HepG2 (cell line): ENCODE results near the gene KRT13. TPM values are rescaled to one million over a fixed set of nuclear protein-coding genes. Genes with fewer than 3 reads are reported as not detected.

Source experiments
- ATAC-seq: fragments of 200-7000 bp; cut with Tn5 transposase; 3 replicates; pipeline ENCODE4 v1.9.1; 2020; ENCODE audit warnings: mild to moderate bottlenecking, moderate library complexity
- BruUV-seq: library from RNA; stranded (reverse); fragments of 400-500 nt; replicated peaks from 2 replicates; lab custom pipeline; 2021; lab: Mats Ljungman, UMichigan
- CTCF ChIA-PET: fragments of 300-600 bp; formaldehyde crosslinking; extraction: SDS; loops from one replicate; lab custom pipeline; 2021; ENCODE audit warnings: low total read pairs, inconsistent platforms, low intra/inter-chr PET ratio; lab: Yijun Ruan, JAX
- POLR2A ChIA-PET: fragments of 350-600 bp; sonication (Branson Sonifier 250); formaldehyde crosslinking; loops from one replicate; lab custom pipeline; 2020; ENCODE audit warnings: antibody characterized with exemption, inconsistent platforms; lab: Yijun Ruan, JAX
- DNase-seq: peaks from one replicate; pipeline ENCODE4 v3.0.0-alpha.2; 2015; ENCODE audit warnings: low spot score
- FAIRE-seq: peaks from 3 replicates; lab custom pipeline; 2011; peaks lifted over from hg19 to GRCh38; lab: Jason Lieb, UNC
- H2AFZ ChIP-seq: one replicate; pipeline ENCODE4 v1.6.1; 2011; ENCODE audit warnings: low read length, inconsistent platforms
- H3K27ac ChIP-seq: fragments of 300-600 bp; 3 replicates; pipeline ENCODE4 v1.8.0; 2011; ENCODE audit warnings: mixed run types, mild to moderate bottlenecking, mixed read lengths, low read length, inconsistent platforms; ENCODE audit not compliant: insufficient read depth; ENCODE audit errors: extremely low read length
- H3K27me3 ChIP-seq, 2 experiments: fragments of 200-600 bp in 1 of 2; 2 replicates in 1 of 2; 3 replicates in 1 of 2; pipeline versions ENCODE4 v1.6.0 to v1.8.0; 2011; ENCODE audit warnings: low read length in 2 of 2, mild to moderate bottlenecking in 2 of 2, moderate library complexity in 2 of 2, inconsistent platforms in 1 of 2; ENCODE audit not compliant: insufficient read depth in 2 of 2, control insufficient read depth in 1 of 2
- H3K36me3 ChIP-seq, 2 experiments: fragments of 200-600 bp in 1 of 2; replicated peaks in 1 of 2; 2 replicates in 1 of 2; 3 replicates in 1 of 2; pipeline versions ENCODE4 v1.5.1 to v1.8.0; 2011; ENCODE audit warnings: low read length in 2 of 2, inconsistent platforms in 1 of 2; ENCODE audit not compliant: insufficient read depth in 2 of 2, control insufficient read depth in 1 of 2
- H3K4me1 ChIP-seq: 2 replicates; pipeline ENCODE4 v1.5.1; 2012; ENCODE audit warnings: low read length, inconsistent platforms; ENCODE audit not compliant: insufficient read depth
- H3K4me2 ChIP-seq: 2 replicates; pipeline ENCODE4 v1.6.0; 2011; ENCODE audit warnings: low read depth, low read length, inconsistent platforms
- H3K4me3 ChIP-seq, 3 experiments: fragments of 200-600 bp in 1 of 3; sonication (generic), shearing (Covaris generic) in 1 of 3; replicated peaks in 1 of 3; 2 replicates each; pipeline ENCODE4 v1.5.1; 2011 to 2016; ENCODE audit warnings: low read length in 3 of 3, inconsistent platforms in 2 of 3, low read depth in 2 of 3, mild to moderate bottlenecking in 2 of 3, control low read depth in 1 of 3, mixed read lengths in 1 of 3; ENCODE audit not compliant: insufficient read depth in 1 of 3
- H3K79me2 ChIP-seq: one replicate; pipeline ENCODE4 v1.6.1; 2011; ENCODE audit warnings: low read length, inconsistent platforms; ENCODE audit not compliant: insufficient read depth
- H3K9ac ChIP-seq: 2 replicates; pipeline ENCODE4 v1.6.0; 2011; ENCODE audit warnings: mild to moderate bottlenecking, low read depth, low read length, inconsistent platforms; ENCODE audit not compliant: insufficient read depth
- H3K9me3 ChIP-seq: 2 replicates; pipeline ENCODE4 v1.5.1; 2012; ENCODE audit warnings: mild to moderate bottlenecking, low read length
- H4K20me1 ChIP-seq: 2 replicates; pipeline ENCODE4 v1.6.0; 2011; ENCODE audit warnings: inconsistent platforms, mild to moderate bottlenecking, low read length, moderate library complexity; ENCODE audit not compliant: insufficient read depth
- KAT2B ChIP-seq: fragments of 150-350 bp; IDR thresholded peaks from 2 replicates; pipeline ENCODE4 v1.6.1; 2014; ENCODE audit warnings: low read depth, low read length, borderline replicate concordance
- KLF11 ChIP-seq: IDR thresholded peaks from 2 replicates; pipeline ENCODE4 v1.6.1; 2016; ENCODE audit warnings: missing compliant biosample characterization
- MED8 ChIP-seq: sonication (generic); formaldehyde crosslinking; IDR thresholded peaks from 2 replicates; pipeline ENCODE4 v1.8.1; 2023; ENCODE audit warnings: mild to moderate bottlenecking, missing genetic modification reagents; ENCODE audit not compliant: insufficient replicate concordance
- NKX3-1 ChIP-seq: sonication (generic); formaldehyde crosslinking; IDR thresholded peaks from 2 replicates; pipeline ENCODE4 v1.5.0; 2020; ENCODE audit warnings: missing genetic modification reagents
- ZFP36L2 ChIP-seq: sonication (generic); formaldehyde crosslinking; IDR thresholded peaks from 2 replicates; pipeline ENCODE4 v1.4.0; 2020; ENCODE audit warnings: missing genetic modification reagents
- ZNF598 ChIP-seq: sonication (generic); formaldehyde crosslinking; IDR thresholded peaks from 2 replicates; pipeline ENCODE4 v1.5.1; 2020; ENCODE audit warnings: mild to moderate bottlenecking, missing genetic modification reagents, borderline replicate concordance
- WGBS: methylation state at CpG from one replicate; pipeline ENCODE4 v1.1.6; 2017; ENCODE audit warnings: low lambda C conversion rate; 5-methylcytosine and 5-hydroxymethylcytosine counted together
- in situ Hi-C: cut with HindIII; loops from 2 replicates; pipeline ENCODE4 v1.10.0; 2017; ENCODE audit warnings: low pct_unique_long_range_greater_than_20kb; ENCODE audit not compliant: extremely low pct_ligation_motif_present
- intact Hi-C: fragments of 100-400 bp; cut with micrococcal nuclease; formaldehyde crosslinking; loops from one replicate; pipeline ENCODE4 v1.10.0; 2022; ENCODE audit not compliant: unreplicated experiment
- polyA plus RNA-seq, 8 experiments: library from polyadenylated mRNA; depleted of rRNA in 3 of 8; stranded (reverse) in 7 of 8; unstranded in 1 of 8; fragments of >200 nt; fragmentation: Illumina TruSeq in 4 of 8; extraction: Trizol in 4 of 8; gene quantifications; 2 replicates each; pipeline versions ENCODE4 v1.2.1 to v1.2.3, GENCODE V29; 2011 to 2016; ENCODE audit warnings: low read depth in 4 of 8, missing spikeins in 1 of 8, mixed read lengths in 1 of 8; ENCODE audit not compliant: insufficient read depth in 1 of 8
- total RNA-seq, 5 experiments: library from RNA; depleted of rRNA; stranded (reverse); fragments of >200 nt; fragmentation: Illumina TruSeq; extraction: Trizol; gene quantifications; 2 replicates each; pipeline ENCODE4 v1.2.3, GENCODE V29; 2016; ENCODE audit warnings: low read depth in 1 of 5
- TF ChIP-seq, protein P1 (sequence below): sonication (generic); formaldehyde crosslinking; IDR thresholded peaks from 2 replicates; pipeline ENCODE4 v1.4.0; 2020; ENCODE audit warnings: missing genetic modification reagents
- TF ChIP-seq, protein P2 (sequence below): sonication (generic); formaldehyde crosslinking; conservative IDR thresholded peaks from 2 replicates; pipeline ENCODE4 v1.8.0; 2022; ENCODE audit warnings: mild to moderate bottlenecking, moderate library complexity, missing genetic modification reagents
- TF ChIP-seq, protein P3 (sequence below): sonication (generic); formaldehyde crosslinking; IDR thresholded peaks from 2 replicates; pipeline ENCODE4 v1.4.0; 2020; ENCODE audit warnings: missing genetic modification reagents
- TF ChIP-seq, protein P4 (sequence below): IDR thresholded peaks from 2 replicates; pipeline ENCODE4 v1.6.1; 2012; ENCODE audit warnings: low read depth, low read length, improper control_type of control experiment
- TF ChIP-seq, protein P5 (sequence below): sonication (generic); formaldehyde crosslinking; IDR thresholded peaks from 2 replicates; pipeline ENCODE4 v1.4.0; 2020; ENCODE audit warnings: mild to moderate bottlenecking, missing genetic modification reagents

The KRT13 gene
- total and polyA plus RNA-seq, 2 of the 13 experiments (the other 11 are each of a cell fraction or from before 2014, with no cell fraction given): not detected

DNA sequence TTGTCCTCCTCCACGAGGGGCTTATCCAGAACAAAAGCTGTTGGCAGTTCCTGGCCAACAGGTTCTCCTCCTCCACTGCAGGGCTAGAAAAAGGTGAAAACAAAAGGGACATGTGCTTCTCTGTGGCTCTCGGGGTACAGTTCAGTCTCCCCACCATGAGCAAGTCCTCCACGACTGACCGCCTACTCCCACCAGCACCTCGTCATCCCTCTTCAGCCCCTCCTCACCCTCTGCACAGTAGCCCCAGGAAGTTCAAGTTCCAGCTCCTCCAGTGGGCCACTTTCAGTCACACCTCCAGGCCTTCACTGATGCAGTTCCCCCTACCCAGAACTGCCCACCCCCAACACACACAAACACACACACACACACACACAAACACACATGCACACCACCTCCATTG, 47.0 kb upstream of the KRT13 start (continued):
- TF ChIP-seq, protein P1, sequence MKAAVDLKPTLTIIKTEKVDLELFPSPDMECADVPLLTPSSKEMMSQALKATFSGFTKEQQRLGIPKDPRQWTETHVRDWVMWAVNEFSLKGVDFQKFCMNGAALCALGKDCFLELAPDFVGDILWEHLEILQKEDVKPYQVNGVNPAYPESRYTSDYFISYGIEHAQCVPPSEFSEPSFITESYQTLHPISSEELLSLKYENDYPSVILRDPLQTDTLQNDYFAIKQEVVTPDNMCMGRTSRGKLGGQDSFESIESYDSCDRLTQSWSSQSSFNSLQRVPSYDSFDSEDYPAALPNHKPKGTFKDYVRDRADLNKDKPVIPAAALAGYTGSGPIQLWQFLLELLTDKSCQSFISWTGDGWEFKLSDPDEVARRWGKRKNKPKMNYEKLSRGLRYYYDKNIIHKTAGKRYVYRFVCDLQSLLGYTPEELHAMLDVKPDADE: no peak

DNA sequence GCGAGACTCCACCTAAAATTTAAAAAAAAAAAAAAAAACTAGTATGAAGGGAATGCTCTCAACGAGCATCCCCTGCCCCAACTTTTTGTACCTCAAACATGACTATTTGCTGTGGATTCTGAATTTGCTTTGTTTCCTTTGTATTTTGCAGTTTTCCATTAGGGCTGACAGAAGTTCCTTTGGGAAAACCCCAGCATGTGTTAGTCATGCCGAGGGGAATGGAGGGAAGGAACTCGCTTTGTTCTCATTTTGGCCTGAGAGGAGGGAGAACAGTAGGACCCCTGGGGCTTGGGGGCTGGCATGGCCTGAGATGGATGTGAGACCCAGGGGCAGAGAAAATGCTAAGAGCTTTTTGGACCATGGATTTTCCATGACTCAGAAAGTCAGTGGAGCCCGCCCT, 46.0 kb upstream of the KRT13 start:
- ATAC-seq (no peak), DNase-seq (no peak), FAIRE-seq (no peak)
- no peaks in the 10 kb centered on the region for H3K36me3 ChIP-seq
- in situ Hi-C loops (no loop called here), intact Hi-C loops (no loop called here)
- BruUV-seq: no TSS peak
- H3K4me1 ChIP-seq: peaks cover 34% of the 10 kb centered on the region
- ChIA-PET POLR2A (no interaction called here), CTCF (interaction anchor here (3.0 to 6.3 kb wide), 2 partner anchors 111 to 115 kb away, joined by 23 to 84 read pairs; no protein-coding TSS in a partner anchor)
- H2AFZ ChIP-seq: no peak overlapping the region
- H3K27me3 ChIP-seq: peaks cover 4 to 38% of the 10 kb centered on the region in 2 experiments; a peak in 4 of 5 replicates
- no peak overlapping the region for H3K4me3 ChIP-seq
- H3K4me2 ChIP-seq: no peak overlapping the region
- H3K9me3 ChIP-seq: no peaks in the 10 kb centered on the region
- H3K27ac ChIP-seq: no peak overlapping the region
- WGBS: 18% methylated on average over 5 of the region's 5 CpGs
- TF ChIP-seq MED8: no peak
- TF ChIP-seq, protein P2, sequence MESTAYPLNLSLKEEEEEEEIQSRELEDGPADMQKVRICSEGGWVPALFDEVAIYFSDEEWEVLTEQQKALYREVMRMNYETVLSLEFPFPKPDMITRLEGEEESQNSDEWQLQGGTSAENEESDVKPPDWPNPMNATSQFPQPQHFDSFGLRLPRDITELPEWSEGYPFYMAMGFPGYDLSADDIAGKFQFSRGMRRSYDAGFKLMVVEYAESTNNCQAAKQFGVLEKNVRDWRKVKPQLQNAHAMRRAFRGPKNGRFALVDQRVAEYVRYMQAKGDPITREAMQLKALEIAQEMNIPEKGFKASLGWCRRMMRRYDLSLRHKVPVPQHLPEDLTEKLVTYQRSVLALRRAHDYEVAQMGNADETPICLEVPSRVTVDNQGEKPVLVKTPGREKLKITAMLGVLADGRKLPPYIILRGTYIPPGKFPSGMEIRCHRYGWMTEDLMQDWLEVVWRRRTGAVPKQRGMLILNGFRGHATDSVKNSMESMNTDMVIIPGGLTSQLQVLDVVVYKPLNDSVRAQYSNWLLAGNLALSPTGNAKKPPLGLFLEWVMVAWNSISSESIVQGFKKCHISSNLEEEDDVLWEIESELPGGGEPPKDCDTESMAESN (CRISPR knock-in tag): no peak
- TF ChIP-seq KLF11: no peak
- TF ChIP-seq NKX3-1 (CRISPR knock-in tag): no peak
- no peak for TF ChIP-seq KAT2B
- TF ChIP-seq, protein P3, sequence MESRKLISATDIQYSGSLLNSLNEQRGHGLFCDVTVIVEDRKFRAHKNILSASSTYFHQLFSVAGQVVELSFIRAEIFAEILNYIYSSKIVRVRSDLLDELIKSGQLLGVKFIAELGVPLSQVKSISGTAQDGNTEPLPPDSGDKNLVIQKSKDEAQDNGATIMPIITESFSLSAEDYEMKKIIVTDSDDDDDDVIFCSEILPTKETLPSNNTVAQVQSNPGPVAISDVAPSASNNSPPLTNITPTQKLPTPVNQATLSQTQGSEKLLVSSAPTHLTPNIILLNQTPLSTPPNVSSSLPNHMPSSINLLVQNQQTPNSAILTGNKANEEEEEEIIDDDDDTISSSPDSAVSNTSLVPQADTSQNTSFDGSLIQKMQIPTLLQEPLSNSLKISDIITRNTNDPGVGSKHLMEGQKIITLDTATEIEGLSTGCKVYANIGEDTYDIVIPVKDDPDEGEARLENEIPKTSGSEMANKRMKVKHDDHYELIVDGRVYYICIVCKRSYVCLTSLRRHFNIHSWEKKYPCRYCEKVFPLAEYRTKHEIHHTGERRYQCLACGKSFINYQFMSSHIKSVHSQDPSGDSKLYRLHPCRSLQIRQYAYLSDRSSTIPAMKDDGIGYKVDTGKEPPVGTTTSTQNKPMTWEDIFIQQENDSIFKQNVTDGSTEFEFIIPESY (CRISPR knock-in tag): no peak
- TF ChIP-seq ZNF598 (CRISPR knock-in tag): no peak
- TF ChIP-seq, protein P4, sequence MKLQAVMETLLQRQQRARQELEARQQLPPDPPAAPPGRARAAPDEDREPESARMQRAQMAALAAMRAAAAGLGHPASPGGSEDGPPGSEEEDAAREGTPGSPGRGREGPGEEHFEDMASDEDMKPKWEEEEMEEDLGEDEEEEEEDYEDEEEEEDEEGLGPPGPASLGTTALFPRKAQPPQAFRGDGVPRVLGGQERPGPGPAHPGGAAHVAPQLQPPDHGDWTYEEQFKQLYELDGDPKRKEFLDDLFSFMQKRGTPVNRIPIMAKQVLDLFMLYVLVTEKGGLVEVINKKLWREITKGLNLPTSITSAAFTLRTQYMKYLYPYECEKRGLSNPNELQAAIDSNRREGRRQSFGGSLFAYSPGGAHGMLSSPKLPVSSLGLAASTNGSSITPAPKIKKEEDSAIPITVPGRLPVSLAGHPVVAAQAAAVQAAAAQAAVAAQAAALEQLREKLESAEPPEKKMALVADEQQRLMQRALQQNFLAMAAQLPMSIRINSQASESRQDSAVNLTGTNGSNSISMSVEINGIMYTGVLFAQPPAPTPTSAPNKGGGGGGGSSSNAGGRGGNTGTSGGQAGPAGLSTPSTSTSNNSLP: no peak
- TF ChIP-seq ZFP36L2: no peak
- TF ChIP-seq, protein P5, sequence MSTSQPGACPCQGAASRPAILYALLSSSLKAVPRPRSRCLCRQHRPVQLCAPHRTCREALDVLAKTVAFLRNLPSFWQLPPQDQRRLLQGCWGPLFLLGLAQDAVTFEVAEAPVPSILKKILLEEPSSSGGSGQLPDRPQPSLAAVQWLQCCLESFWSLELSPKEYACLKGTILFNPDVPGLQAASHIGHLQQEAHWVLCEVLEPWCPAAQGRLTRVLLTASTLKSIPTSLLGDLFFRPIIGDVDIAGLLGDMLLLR: no peak
- H3K9ac ChIP-seq: no peak overlapping the region
- H3K79me2 ChIP-seq: no peaks in the 10 kb centered on the region
- no peaks in the 10 kb centered on the region for H4K20me1 ChIP-seq
